ENCODE measurements around the gene MVB12B. TPM values are rescaled to one million over a fixed set of nuclear protein-coding genes. Genes with fewer than 3 reads are reported as not detected.
A peak's percentile ranks its signal among the peaks of the same experiment; 100 is the strongest.

MVB12B gene
- total RNA-seq, 1 experiment from 2014 or later = 6.2 TPM

DNA sequence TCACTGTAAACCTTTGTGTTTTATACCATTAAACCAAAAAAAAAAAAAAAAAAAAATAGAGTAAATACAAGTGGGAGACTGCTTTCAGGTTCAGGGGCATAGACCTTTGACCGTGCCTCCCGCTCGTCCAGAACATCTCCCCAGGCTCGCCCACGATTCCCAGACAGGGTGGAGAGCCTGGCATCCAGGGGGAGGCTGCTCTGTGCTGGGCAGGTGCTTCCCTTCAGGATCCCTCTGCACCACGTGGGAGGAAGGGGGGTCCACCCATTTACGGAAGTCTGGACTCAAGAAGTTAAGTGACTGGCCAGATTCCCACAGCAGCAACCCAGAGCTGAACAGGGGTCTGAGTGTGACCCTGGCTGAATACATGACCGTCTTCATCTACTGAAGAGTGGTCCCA, 161.7 kb downstream of the MVB12B start:
- DNase-seq (ENCODE audit: low read depth) = no peak

GRCh38 chr9:126488881-126489404, 162.3 kb downstream of the MVB12B start:
- DNase-seq (ENCODE audit: low read depth) = no peak

- DNase-seq (ENCODE audit: low read depth) = no peak
Measured at GRCh38 chr9:126489581-126490213, 163.1 kb downstream of the MVB12B start.

- no peak for DNase-seq (ENCODE audit: low read depth)
Measured at GRCh38 chr9:126490214-126490631, 163.6 kb downstream of the MVB12B start.

DNA sequence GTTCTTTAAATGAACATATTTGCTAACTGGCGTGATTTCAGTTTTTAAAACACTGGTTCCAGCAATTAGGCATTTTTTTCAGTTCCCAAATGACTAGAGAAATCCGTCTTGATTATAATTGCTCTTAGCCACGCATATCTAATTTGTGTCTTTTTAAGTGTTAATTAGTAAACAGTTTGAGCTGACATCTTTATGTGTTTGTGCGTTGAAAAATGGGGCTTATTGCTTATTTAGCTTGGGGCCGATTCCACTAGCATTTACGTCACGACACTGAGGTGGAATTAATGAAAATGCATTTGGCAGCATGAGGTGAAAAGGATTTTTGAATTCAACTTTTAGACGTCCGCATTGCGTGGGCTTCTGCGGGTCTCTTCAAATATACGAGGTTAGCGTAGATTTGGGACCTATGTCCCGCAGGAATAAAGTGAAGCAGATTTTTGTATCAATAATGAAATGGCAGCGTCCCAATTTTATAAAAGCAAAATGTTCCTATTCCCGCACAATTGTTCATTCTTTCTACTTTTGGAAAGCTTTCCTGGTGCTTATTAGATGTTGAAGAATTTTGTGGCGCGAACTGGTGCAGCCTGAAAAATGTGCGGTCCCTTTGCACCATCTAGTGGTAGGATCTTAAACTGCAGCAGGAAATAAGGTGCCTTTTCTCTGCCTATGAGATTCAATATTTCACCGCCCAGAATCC, 164.4 kb downstream of the MVB12B start:
- peak; percentile 61 for DNase-seq (ENCODE audit: low read depth)

DNA sequence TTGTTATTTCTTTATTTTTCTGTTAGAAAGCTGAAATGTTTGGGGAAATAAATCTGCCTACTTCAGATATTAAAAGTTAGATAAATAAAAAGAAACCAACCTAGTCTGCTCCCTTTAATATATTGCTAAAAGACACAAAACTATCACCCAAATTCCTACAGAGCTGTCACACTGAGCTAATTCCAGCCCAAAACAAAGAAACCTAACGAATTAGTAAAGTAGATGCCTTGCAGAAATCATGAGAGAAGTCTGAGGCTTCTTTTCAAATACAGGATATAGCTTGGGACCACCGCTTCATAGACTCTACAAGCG, 164.9 kb downstream of the MVB12B start:
- DNase-seq (ENCODE audit: low read depth) = no peak

DNA sequence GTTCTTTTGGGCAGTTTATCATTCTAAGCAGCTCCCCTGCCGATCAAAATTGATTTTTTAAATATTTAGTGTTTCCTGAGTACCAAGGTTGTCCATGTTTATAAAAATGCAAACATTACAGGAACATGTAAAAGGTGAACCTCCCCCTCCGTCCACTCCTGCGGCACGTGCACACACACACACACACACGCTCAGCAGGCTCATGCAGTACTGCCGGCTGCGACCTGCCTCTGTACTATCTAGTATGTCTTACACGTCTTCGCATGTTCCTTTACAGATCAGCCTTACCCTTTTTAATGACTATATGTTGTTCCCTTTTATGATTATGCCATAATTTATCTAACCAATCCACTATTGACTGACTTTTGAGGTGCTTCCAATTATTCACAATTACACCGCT, 165.3 kb downstream of the MVB12B start:
- DNase-seq (ENCODE audit: low read depth) = no peak

GRCh38 chr9:126494264-126494663, 167.6 kb downstream of the MVB12B start:
- no peak for DNase-seq (ENCODE audit: low read depth)

DNA sequence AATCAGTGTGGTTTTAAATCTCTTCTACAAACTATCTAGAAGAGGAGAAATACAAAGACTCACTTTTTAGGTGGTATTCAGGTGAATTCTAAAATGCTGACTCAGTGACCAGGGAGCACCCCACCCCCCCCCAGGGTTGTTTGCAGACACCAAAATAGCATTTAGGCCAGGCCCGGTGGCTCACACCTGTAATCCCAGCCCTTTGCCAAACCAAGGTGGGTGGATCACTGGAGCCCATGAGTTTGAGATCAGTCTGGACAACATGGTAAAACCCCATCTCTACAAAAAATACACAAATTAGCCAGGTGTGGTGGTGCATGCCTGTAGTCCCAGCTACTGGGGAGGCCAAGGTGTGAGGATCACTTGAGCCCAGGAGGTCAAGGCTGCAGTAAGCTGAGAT, 168.1 kb downstream of the MVB12B start:
- no peak for DNase-seq (ENCODE audit: low read depth)

DNA sequence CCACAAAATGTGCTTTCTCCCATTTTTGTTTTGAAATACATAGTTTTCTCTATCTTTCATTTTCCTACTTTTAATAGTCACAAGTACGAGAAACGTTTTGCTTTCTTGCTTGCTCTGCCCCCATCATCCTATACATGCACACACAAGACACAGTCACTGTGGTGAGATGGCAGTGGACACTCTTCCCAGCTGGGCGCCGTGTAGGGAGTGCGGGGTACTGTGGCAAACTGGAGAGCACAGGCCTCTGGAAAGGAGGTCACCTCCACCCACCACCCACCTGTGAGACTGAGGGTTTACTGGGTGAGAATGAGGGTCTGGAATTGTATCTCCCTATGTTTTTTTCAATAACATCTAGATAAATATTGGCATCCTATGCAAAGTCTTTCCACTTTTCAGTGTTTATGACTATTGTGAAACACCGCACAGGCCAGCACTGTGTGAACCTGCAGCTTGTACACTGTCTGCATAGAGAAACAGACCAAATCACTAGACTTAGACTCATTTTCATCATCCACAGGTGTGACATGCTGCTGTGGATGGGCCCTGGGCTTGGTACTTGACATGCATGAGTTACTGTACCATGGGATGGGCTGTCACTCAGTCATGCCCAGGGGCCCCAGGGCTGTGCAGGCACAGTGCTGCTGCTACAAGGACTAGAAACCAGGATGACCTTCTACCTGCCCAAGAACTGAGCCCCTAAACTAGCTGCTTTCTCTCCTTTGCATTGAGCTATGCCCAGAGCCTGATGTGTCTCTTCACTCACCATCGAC, 169.0 kb downstream of the MVB12B start:
- DNase-seq (ENCODE audit: low read depth) = no peak

DNA sequence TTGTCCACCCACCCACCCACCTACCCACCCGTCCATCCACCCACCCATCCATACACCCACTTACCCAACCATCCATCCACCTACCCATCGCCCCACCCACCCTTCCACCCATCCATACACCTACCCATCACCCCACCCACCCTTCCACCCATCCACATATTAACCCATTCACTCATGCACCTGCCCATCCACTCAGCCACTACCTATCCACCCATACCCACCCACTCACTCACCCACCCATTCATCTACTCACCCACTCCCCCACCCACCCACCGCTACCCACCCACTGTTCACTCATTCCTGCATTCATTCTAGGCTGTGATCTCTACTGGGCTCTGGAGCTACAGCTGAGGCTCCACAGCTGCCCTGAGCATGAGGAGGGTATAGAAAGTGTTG, 169.6 kb downstream of the MVB12B start:
- DNase-seq (ENCODE audit: low read depth) = no peak

DNA sequence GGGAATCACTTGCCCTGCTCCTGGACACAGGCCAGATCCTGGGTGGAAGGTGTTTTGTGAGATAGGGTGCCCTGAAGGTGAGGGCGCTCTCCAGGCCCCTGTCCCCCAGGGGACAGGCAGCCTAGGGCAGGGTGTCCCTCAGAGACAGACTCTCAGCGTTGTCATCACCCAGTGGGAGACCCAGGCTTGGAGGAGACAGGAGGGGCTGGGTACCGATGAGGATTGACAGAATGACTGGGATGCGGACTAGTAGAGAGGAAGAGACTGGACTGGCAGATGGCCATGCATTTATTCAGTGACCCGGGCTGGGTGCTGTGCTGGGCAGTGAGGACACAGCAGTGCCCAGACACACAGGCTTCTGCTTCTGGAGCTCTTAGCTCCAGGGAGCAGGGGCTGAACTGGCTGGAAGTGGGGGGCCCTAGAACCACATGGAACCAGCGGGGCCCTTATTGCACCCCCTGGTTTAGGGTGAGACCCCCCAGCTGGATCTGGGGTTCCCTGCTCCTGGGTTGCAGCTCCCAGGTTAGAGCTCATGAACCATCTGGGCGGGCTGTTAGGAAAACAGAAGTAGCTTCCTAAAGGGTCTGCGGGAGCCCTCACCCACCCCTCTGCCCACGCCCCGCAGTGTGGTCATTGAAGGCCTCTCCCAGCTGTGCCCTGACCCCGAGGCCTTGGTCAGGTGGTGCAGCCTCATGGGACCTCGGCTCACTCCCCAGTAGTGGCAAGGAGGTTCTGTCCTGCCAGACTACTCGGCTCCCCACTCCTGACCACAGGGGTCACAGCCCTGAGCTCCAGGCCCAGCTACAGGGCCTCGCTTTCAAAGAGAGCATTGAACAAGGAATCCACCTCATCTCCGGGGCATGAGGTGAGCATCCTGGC, 170.4 kb downstream of the MVB12B start:
- no peak for DNase-seq (ENCODE audit: low read depth)

- no peak for DNase-seq (ENCODE audit: low read depth)
Measured at GRCh38 chr9:126497660-126498275, 171.1 kb downstream of the MVB12B start.

- no peak for DNase-seq (ENCODE audit: low read depth)
Measured at GRCh38 chr9:126498331-126498730, 171.7 kb downstream of the MVB12B start.

DNA sequence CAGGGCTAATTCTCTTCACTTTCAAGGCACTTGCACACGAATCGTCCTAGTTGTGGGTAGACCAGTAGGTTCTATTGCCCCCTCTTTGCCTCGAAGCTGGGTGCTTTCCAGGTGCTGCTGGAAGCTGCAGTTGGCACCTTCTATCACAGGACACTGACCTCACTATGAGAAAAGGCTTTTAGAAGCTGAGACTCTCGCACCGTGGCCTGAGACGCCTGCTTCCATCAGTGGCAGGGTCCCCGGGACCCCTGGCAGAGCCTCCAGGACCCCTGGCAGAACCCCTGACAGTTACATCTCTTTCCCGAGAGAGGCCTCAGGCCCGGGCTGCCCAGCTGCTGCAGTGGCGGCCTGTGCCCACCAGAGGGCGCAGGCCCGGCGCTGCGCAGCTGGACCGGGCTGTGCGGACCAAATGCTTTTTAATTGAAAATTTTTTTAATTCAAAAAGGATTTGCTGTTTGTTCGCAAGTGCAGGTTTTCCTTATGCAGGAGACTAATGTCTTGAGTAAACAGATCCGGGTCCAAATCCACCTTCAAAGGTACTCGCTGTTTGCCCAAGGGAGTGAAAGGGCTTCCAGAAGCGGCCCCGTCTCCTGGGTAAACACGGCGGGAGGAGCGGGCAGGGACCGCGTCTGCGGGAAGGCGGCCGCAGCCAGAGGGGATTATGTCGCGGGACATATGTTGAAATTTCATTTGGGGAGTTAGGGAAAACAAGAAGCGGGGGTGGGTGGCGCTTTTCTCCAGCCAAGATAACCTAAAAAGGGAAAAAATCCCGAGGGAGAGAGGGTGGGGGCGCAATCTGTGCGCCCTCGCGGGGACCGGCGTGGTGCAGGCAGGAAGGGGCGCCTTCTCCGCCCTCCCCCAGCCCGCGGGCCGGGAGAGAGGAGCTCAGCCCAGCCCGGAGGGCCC, 172.6 kb downstream of the MVB12B start:
- peak; percentile 39 for DNase-seq (ENCODE audit: low read depth)

DNA sequence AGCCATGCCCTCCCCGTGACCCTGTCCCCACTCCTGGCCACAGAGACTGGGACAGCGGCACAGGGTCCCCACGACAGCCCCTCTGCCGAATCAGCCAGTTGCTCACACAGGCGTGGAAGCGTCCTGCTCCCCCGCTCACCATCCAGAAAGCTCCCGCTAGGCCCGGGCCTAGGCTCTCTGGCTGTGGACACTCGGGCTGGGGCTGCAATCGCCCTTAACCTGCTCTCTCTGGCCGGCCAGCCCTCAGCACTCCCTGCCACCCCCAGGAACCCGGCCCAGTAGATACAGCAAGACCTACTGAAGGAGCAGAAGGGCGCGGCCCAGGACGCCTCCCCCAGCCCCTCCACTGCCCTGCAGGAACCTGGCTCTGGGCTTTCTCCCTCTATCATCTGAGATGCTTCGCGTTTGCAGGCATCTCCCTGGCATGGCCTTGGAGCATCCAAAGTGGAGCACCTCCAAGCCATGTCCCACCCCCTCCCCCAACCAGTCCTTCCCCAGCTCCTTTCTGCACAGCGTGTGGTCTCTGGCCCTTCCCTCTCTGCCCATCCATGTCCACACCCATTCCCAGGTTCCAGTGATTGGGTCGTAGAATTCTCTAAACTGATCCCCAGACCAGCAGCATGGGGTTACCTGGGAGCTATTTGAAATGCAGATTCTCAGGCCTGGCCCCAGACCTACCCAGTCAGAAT, 173.4 kb downstream of the MVB12B start:
- no peak for DNase-seq (ENCODE audit: low read depth)

- peak; percentile 79 for DNase-seq (ENCODE audit: low read depth)
Measured at GRCh38 chr9:126500600-126501382, 174.2 kb downstream of the MVB12B start.
